Measurements from ENCODE around the gene C2orf68.

The C2orf68 gene

DNA sequence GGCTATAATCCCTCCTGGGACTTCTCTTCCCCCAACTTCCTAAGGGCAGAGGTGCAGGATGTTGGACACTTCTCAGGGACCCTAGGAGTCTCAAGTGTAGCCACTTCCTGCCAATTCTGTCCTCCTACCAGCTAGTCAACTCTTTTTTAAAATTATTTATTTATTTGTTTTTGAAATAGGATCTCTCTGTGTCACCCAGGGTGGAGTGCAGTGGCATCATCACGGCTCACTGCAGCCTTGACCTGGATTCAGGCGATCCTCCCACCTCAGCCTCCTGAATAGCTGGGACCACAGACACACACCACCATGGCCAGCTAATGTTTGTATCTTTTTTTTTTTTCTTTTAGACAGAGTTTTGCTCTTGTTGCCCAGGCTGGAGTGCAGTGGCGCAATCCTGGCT lies 44.6 kb upstream of the C2orf68 start:
- TF ChIP-seq FOXP2 (optimal IDR thresholded peaks at IDR 0.05; ENCODE audit: borderline replicate concordance, extremely low read depth, extremely low read length, insufficient read depth) (no peak), TAF1 (IDR thresholded peaks at IDR 0.05; ENCODE audit: borderline replicate concordance, insufficient read depth, low read length) (no peak), SIN3A (IDR thresholded peaks at IDR 0.05; ENCODE audit: borderline replicate concordance, insufficient read depth, low read length) (no peak), POLR2AphosphoS5 (IDR thresholded peaks at IDR 0.05; ENCODE audit: low read depth, low read length) (no peak)
- TF ChIP-seq, protein P1, sequence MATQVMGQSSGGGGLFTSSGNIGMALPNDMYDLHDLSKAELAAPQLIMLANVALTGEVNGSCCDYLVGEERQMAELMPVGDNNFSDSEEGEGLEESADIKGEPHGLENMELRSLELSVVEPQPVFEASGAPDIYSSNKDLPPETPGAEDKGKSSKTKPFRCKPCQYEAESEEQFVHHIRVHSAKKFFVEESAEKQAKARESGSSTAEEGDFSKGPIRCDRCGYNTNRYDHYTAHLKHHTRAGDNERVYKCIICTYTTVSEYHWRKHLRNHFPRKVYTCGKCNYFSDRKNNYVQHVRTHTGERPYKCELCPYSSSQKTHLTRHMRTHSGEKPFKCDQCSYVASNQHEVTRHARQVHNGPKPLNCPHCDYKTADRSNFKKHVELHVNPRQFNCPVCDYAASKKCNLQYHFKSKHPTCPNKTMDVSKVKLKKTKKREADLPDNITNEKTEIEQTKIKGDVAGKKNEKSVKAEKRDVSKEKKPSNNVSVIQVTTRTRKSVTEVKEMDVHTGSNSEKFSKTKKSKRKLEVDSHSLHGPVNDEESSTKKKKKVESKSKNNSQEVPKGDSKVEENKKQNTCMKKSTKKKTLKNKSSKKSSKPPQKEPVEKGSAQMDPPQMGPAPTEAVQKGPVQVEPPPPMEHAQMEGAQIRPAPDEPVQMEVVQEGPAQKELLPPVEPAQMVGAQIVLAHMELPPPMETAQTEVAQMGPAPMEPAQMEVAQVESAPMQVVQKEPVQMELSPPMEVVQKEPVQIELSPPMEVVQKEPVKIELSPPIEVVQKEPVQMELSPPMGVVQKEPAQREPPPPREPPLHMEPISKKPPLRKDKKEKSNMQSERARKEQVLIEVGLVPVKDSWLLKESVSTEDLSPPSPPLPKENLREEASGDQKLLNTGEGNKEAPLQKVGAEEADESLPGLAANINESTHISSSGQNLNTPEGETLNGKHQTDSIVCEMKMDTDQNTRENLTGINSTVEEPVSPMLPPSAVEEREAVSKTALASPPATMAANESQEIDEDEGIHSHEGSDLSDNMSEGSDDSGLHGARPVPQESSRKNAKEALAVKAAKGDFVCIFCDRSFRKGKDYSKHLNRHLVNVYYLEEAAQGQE (IDR thresholded peaks at IDR 0.05; ENCODE audit: insufficient read depth in 1 of 2, low read depth in 2 of 2, low read length in 2 of 2): no peak

DNA sequence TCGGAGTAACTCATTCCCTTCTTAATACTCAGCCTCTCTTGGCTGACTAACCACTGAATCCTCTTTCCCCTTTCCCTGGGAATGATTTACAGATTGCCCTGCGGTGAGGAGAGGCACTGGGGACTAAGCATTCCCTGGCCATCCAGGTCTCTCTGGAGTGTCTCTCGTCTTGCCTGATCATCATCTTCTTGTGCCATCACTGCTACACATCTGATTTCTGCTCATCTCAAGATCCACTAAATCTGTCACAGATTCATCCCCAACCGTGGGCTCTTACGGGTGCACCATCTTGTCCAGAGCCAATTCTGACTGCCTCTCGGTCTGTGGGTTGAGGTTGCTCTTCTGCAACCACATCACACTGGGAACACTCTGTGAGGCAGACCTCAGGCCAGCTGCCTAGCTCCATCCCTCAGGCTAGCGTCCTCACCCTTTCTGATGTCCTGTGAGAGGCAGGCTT lies 44.1 kb upstream of the C2orf68 start:
- no peak for TF ChIP-seq TAF1 (IDR thresholded peaks at IDR 0.05; ENCODE audit: borderline replicate concordance, insufficient read depth, low read length)
- no peak for TF ChIP-seq FOXP2 (optimal IDR thresholded peaks at IDR 0.05; ENCODE audit: borderline replicate concordance, extremely low read depth, extremely low read length, insufficient read depth)
- TF ChIP-seq, protein P1 (IDR thresholded peaks at IDR 0.05; ENCODE audit: insufficient read depth in 1 of 2, low read depth in 2 of 2, low read length in 2 of 2): no peak
- TF ChIP-seq POLR2AphosphoS5 (IDR thresholded peaks at IDR 0.05; ENCODE audit: low read depth, low read length): no peak
- TF ChIP-seq SIN3A (IDR thresholded peaks at IDR 0.05; ENCODE audit: borderline replicate concordance, insufficient read depth, low read length): no peak

- TF ChIP-seq TAF1 (IDR thresholded peaks at IDR 0.05; ENCODE audit: borderline replicate concordance, insufficient read depth, low read length): no peak
- TF ChIP-seq, protein P1 (IDR thresholded peaks at IDR 0.05; ENCODE audit: insufficient read depth in 1 of 2, low read depth in 2 of 2, low read length in 2 of 2): no peak
- no peak for TF ChIP-seq SIN3A (IDR thresholded peaks at IDR 0.05; ENCODE audit: borderline replicate concordance, insufficient read depth, low read length)
- no peak for TF ChIP-seq FOXP2 (optimal IDR thresholded peaks at IDR 0.05; ENCODE audit: borderline replicate concordance, extremely low read depth, extremely low read length, insufficient read depth)
- no peak for TF ChIP-seq POLR2AphosphoS5 (IDR thresholded peaks at IDR 0.05; ENCODE audit: low read depth, low read length)
Observed at GRCh38 chr2:85653996-85654395, 42.1 kb upstream of the C2orf68 start.

DNA sequence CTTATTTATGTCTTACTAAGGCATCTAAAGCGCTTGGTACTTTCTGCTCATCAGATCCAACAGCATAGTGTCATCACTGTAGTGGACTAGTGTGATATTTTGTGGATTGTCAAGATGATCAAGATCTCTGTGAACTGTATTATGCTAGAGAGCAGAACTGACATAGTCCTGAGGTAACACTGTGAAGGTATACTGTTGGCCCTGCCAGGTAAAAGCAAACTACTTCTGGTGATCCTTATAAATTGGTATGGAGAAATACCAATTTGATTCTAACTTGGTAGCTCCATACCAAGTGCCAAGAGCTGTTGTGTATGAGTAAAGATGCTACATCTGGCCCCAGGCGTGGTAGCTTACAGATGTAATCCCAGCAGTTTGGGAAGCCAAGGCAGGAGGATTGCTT lies 40.2 kb upstream of the C2orf68 start:
- TF ChIP-seq, protein P1 (IDR thresholded peaks at IDR 0.05; ENCODE audit: insufficient read depth in 1 of 2, low read depth in 2 of 2, low read length in 2 of 2): no peak
- no peak for TF ChIP-seq POLR2AphosphoS5 (IDR thresholded peaks at IDR 0.05; ENCODE audit: low read depth, low read length)
- no peak for TF ChIP-seq TAF1 (IDR thresholded peaks at IDR 0.05; ENCODE audit: borderline replicate concordance, insufficient read depth, low read length)
- no peak for TF ChIP-seq FOXP2 (optimal IDR thresholded peaks at IDR 0.05; ENCODE audit: borderline replicate concordance, extremely low read depth, extremely low read length, insufficient read depth)

- TF ChIP-seq SIN3A (IDR thresholded peaks at IDR 0.05; ENCODE audit: borderline replicate concordance, insufficient read depth, low read length) (no peak), FOXP2 (optimal IDR thresholded peaks at IDR 0.05; ENCODE audit: borderline replicate concordance, extremely low read depth, extremely low read length, insufficient read depth) (no peak), POLR2AphosphoS5 (IDR thresholded peaks at IDR 0.05; ENCODE audit: low read depth, low read length) (no peak), TAF1 (IDR thresholded peaks at IDR 0.05; ENCODE audit: borderline replicate concordance, insufficient read depth, low read length) (no peak)
- TF ChIP-seq, protein P1 (IDR thresholded peaks at IDR 0.05; ENCODE audit: insufficient read depth in 1 of 2, low read depth in 2 of 2, low read length in 2 of 2): no peak
Observed at GRCh38 chr2:85651097-85651496, 39.2 kb upstream of the C2orf68 start.

All from PFSK-1 (cell line).